Raji (cell line): ENCODE data around the gene NT5C1A.

ENCODE experiments used
- POLR2A ChIP-seq: IDR thresholded peaks from 2 replicates; pipeline ENCODE4 v1.6.1; 2011; ENCODE audit warnings: low read depth, low read length, control low read depth; ENCODE audit not compliant: insufficient read depth

Gene NT5C1A

DNA sequence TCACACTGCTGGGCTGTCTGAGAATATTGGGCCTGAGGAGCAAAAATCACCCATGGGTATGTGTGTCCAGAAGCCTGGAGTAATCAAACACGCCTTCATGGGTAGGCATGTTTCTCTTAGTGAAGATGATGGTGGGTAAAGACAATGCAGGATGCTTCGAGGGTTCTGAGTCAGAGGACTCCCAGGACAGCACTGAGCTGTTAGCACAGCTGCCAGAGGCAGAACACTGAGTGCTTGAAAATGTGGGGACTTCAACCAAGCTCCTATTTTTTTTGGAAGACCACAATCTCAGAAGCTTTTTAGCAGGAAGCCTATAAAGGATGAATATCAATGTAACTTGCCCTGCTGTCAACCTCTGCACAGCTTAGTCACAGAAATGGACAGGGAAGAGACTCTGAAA lies 7.9 kb upstream of the NT5C1A start:
- TF ChIP-seq POLR2A, result no peak

DNA sequence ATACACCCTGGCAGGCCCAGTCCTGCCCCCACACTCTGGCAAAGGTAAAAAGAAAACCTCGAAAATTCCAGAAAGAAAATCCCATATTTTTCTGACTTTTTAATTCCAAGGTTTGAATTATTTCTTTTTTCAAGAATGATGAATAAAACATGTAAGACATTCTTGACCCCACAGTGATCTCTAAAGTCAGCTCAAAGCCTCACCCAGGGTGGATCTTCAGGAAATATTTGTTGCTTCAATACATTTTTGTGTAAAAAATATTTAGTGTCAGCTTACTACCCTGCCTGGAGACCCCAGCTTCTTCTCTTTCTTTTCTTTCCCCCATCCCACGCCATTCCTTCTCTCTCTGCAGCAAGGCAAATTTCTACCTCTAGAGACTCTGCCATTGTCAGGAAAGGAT lies 7.0 kb upstream of the NT5C1A start:
- TF ChIP-seq POLR2A, result no peak

DNA sequence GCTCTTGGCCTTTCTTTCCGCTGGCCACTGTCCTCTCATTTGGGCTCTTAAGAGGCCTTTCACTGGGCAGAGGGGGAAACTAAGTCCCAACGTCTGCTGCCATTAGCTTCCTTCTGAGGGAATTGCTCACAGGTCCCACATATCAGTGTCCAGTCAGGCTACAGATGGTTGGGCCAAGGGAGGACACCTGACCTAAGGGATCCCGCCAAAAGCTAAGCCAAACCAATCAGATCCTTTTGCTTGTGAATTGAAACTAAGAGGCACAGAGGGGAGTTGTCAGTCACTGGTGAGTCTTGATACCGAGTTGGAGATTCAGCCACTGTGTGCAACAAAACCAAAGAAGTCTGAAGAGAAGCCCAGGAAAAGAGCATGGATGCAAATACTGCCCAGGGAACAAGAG lies 5.7 kb upstream of the NT5C1A start:
- TF ChIP-seq POLR2A, result no peak

DNA sequence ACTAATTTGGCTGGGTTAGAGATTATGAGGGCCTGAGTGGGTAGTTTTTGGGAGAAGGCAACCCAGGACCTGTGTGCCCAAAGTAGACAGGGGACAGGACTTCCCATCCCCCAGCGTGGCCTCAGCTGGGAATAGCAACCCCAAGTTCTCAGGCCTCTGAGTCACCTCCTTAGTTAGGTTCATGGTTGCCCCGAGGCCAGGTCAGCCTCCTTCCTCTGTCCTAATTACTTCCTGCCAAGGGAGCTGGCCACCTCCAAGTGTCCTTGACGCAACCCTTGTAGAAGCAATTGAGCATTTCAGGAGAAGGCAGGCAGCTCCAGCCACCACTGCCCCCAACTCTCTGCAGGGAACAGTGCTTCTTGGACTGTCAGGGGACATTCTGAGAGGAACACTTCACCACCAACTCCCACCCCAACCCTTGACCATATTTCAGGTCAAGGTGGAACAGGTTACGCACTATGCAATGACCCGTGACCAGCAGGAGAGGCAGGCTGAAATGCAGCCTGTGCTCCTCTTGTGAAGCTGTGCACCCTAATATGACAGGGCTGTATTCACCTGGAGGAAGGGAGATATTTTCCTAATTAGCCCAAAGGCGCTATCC lies 5.1 kb upstream of the NT5C1A start:
- no peak for TF ChIP-seq POLR2A

DNA sequence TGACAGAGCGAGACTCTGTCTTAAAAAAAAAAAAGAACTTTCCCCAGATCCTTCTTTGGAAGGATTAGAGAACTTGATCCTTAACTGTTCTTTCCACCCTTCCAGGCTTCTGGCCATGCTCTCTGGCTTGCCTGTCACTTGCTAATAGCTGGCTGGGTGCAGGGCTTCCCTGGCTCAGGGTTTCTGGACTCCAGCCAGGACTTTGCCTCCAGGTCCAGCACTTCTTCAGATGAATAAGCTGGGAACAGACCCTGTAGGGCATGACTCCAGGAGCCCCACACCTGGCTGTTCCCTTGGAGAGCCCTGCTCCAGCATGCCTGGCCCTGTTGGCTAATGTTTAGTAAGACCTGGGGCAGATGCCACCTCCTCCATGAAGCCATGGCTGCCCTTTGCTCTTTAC lies 3.3 kb upstream of the NT5C1A start:
- no peak for TF ChIP-seq POLR2A

DNA sequence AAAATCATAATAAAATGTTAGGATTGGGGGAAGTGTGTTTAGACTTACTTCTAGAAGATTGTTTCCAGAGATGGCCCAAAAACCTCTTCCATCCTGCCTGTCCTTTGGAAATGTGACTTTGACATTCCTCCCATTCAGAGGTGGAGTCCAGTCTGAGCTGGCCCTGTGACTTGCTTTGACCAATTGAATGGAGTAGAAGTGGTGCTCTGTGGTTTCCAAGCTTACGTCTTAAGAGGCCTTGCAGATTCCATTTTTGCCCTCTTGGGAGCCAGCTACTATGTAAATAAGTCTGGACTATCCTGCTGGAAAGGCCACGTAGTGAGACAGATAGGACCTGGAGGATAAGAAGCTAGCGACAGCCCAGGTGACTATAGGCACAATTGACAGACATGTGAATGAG lies 1.3 kb upstream of the NT5C1A start:
- TF ChIP-seq POLR2A, result no peak

DNA sequence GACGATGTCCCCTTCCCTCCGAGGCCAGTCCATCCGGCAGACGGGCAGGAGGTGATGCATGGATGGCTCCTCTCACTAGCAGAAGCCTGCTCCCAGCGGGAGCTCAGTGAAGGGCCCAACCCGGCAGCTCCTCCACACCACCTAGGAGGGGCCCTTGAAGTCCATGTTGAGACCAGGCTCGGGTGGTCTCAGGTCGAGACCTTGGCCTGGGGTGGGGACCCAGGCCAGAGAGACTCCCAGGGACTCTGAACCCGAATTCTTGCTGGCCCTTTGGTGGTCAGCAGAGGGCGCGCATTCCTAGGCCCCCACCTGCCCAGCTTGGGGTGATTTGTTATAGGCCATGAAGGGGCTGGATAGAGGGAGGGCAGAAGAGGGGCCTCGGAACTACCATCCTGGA lies 642 bp upstream of the NT5C1A start:
- TF ChIP-seq POLR2A, result no peak

DNA sequence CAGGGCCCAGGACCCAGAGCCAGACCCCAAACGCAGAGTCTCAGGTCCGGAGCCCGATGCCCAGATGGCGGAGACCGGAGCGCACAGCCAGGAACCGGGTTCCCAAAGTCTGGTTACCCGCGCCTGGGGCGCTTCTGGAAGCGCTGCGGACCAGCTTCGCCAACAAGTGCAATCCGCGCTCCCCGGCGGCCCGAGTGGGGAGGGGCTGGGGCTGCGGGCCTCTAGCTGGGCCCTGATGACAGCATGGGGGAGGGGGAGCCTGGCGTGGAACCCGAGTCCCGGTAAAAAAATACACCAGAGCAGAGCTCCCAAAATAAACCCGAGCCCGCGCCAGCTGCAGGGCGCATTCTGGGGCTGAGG lies 494 bp downstream of the NT5C1A start:
- no peak for TF ChIP-seq POLR2A

DNA sequence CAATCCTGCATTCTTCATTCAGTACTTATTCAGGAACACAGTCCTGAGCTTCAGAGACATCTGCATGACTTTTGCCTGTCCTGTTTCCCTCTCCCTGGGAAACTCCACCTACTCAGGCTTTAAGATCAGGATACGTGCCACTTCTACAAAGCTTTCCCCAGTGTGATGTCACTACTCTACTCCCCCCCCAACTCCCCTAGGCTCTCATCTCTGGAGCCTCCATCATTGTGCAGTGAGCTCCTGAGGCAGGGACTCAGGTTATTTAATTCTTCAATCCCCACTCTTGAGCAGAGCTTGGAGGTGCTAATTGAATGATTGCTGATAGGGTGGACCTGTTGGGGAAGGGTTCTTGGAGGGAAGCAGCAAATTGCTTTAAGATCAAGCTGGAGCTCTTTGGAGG lies 1.2 kb downstream of the NT5C1A start:
- no peak for TF ChIP-seq POLR2A

DNA sequence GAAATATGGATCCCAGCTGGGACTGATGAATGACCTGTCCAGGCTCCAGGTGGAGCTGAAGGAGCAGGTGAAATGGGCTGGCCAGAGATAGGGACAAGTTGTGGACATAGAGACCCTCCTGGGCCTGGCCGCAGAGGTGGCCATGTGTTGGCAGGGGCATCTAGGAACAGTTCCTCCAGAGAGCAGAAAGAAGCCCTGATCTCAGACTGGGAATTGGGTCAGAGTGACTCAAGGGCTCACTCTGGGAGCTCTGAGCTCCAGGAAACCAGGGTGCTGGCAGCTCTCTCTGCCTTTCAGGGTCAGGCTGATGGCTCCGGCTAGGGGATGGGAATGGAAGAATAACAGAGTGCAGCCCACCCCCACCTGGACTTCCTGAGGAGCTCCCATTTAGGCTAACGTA lies 3.0 kb downstream of the NT5C1A start:
- no peak for TF ChIP-seq POLR2A

DNA sequence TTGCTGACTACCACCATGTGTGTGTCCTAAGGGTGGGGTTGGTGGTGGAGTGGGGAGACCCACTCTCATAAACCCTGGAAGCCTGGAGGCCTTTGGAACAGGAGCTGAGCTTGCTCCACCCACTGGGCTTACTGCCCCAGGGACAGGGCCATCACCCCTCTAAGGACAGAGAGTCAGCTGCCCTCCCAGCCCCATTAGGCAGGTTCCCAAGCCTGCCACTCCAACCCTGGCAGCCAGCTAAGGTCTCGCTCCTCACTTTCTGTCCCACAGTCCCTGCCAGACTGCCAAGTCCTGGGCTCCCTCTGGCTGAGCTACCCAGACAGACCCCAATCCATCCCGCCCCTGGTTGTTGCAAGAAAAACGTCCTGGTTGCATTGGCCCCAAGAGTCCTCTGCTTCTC lies 3.8 kb downstream of the NT5C1A start:
- TF ChIP-seq POLR2A, result no peak

DNA sequence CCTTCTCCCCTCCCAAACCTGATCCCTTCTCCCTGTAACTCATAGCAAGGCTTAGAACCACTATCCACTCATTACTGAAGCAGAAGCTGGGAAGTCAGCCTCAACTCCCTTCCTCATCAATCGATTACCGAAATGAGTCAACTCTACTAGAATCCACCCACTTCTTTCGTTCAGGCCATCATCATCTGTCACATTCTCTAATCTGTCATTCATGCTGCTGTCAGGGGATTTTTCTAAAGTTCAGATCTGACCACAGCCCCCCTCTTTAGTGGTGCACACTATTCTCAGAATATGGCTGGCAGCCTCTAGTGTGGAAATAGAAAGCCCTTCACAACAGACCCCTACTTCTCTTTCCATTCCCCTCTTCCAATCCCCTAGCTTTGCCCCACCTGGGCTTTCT lies 5.1 kb downstream of the NT5C1A start:
- TF ChIP-seq POLR2A, result no peak

DNA sequence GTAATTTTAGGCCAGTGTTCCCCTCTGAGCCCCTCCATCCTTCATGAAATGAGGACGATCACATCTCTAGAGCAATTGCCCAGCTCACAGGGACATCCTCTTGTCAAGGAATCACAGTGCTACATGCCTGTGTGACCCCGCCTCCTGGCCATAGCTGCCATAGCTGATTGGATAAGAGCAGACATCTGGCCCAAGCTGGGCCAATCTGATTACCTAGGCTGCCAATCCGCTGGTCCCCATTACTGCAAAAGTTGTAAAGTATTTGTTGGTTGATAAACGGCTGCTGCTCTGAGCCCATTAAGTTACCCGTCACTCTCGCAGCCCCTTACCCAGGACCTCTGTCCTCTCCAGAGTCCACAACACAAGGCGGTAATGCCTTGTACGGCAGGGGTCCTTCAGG lies 8.3 kb downstream of the NT5C1A start:
- no peak for TF ChIP-seq POLR2A

DNA sequence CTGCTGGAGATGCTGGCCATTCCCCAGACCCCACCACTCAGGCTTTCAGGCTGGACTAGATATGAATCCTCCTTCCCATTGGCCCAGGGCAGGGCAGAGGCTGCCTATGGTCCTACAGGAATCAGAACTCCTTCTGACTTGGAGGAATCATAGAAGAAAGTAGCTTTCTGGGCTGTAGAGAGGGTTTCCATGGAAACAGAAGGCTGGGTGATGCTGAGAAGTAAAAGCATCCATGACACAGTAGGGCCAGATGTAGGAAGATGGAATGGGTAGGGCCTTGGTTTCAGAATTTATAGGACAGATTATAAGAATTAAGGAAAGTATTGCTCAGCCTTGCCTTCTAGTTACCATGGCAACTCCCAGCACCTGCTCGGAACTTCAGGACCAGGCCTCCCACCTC lies 9.0 kb downstream of the NT5C1A start:
- TF ChIP-seq POLR2A, result no peak

DNA sequence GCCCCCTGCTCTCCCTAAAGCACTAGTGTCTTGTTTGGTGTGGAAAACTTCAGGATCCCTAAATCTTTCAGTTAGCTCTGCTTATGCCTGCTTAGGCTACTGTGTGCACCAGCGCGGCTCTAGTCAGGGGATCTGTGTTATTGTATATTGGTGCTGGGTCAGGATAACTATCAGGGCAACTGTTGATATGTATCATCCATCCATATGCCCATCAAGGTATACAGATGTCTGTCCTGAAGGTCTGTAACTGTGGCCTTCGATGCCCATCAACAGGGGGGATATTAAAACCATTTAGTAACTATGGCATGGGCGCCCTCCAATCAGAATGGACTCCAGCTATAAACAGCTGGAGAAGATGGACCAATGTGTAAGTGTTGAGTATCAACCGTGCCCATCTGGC lies 12.4 kb downstream of the NT5C1A start:
- TF ChIP-seq POLR2A, result no peak

DNA sequence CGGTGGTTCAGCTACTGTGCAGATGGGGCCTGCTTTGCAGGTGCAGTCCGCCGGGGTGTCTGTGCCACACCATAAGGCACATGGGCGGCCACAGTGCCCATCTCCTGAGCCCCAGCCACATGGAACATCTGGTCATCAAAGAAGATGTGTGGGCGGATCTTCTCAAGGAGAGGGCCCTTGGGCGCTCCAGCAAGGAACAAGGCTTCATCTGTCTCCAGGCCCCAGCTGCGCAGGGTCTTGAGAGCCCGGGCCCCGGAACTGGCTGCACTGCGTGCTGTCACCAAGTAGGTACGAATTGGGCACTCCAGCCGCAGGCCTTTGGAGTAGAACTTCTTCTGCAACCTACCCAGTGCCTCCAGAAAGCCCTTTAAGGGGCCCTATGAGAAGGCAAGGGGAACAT lies 12.8 kb downstream of the NT5C1A start:
- TF ChIP-seq POLR2A, result no peak

DNA sequence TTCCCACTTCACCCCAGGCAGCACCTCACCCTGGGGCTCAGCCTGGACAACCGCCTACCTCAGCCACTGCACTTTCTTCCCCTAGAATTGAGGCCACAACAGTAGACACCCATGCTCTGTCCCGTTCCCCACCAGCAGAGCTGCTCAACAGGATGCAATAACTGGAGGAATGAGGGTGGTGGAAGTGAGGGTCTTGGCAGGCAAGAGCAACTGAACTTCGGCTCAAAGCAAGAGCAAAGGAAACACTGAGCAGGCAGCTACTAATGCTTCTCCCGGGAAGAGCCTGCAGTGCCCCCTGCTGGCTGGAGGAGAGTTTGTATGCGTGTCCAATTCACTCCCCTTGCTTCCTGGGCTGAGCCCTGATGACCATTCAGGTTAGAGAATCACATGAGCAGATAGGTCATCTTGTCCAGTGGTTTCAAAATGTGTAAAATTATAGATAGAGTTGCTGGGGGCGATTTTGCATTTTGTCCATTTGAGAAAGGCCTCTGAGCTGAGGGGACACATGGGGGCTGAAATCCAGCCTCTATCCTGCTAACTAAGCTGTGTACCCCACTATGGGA lies 13.9 kb downstream of the NT5C1A start:
- TF ChIP-seq POLR2A, result peak; percentile 47; the same call in 1 of the 2 replicates
